T-helper 2 cell treated with Interferon-gamma antibody and Interleukin-4, amounts not matched to agents 100 ng/mL and 5 ng/mL, for 36 hours (primary cell): ENCODE measurements around the gene ST3GAL3. TPM values are rescaled to one million over a fixed set of nuclear protein-coding genes. Genes with fewer than 3 reads are reported as not detected.
"Not testable (repeated sequence)": the region's sequence is repeated elsewhere in the genome, so short reads cannot be mapped to it uniquely, and the experiment has no call there.

Experiments
- intact Hi-C: fragments of 100-400 bp; cut with micrococcal nuclease; formaldehyde crosslinking; loops from one replicate; pipeline ENCODE4 v1.15.1; 2023
- total RNA-seq: library from RNA; stranded (reverse); gene quantifications from 2 replicates; pipeline ENCODE4 v1.2.3, GENCODE V29; 2022

Gene ST3GAL3
- total RNA-seq, 1 donor from 2014 or later, result 23.4 TPM

GRCh38 chr1:43818691-43819090 lies 111.4 kb downstream of the ST3GAL3 start:
- intact Hi-C loops, result no loop called here

- intact Hi-C loops, result no loop called here
These were observed 112.0 kb downstream of the ST3GAL3 start for GRCh38 chr1:43819357-43819756.

DNA sequence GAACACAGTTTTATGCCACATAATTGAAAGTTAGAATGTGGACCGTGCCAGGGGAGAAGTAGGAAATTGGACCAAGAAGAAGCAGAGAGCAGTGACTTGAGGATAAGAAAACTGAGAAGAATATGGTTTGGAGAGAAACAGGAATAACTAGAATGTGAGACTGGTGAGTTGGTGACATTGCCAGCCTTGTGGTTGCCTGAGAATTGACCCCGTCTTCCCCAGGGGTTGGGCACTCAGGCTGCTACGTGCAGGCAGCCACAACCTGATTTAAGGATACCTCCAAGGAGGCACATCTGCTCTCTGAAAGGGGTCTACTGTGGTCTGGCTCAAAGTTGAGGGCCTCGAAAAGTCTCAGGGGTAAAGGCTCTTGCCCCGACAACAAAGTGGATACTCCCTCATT lies 114.1 kb downstream of the ST3GAL3 start:
- intact Hi-C loops, result no loop called here

- intact Hi-C loops, result no loop called here
These were observed 114.8 kb downstream of the ST3GAL3 start for GRCh38 chr1:43822040-43822690.

GRCh38 chr1:43824795-43825194 lies 117.5 kb downstream of the ST3GAL3 start:
- intact Hi-C loops, result no loop called here

- intact Hi-C loops, result no loop called here
These were observed 121.2 kb downstream of the ST3GAL3 start for GRCh38 chr1:43828574-43828973.

- intact Hi-C loops, result no loop called here
These were observed 123.5 kb downstream of the ST3GAL3 start for GRCh38 chr1:43830802-43831201.

GRCh38 chr1:43831851-43832250 lies 124.5 kb downstream of the ST3GAL3 start:
- intact Hi-C loops, result no loop called here

DNA sequence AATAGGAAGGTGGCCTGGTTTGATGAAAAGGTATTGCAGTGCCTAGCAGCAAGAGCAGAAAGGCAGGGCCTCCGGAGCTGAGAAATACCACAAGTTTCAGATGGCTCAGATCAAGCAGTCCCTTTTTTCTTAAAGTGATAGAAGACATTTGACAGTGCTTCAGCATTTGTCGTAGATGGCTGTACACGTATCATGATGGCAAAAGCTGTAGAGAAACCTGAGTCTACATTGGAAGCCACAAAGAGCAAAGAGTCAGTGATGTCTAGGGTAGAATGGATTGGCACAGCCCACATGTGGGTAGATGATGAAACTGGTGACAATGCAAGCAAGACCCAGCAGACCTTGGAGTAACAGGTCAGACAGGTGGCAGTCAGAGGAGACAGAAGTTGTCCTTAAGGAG lies 124.9 kb downstream of the ST3GAL3 start:
- intact Hi-C loops, result no loop called here

- intact Hi-C loops, result no loop called here
These were observed 125.7 kb downstream of the ST3GAL3 start for GRCh38 chr1:43832998-43833397.

DNA sequence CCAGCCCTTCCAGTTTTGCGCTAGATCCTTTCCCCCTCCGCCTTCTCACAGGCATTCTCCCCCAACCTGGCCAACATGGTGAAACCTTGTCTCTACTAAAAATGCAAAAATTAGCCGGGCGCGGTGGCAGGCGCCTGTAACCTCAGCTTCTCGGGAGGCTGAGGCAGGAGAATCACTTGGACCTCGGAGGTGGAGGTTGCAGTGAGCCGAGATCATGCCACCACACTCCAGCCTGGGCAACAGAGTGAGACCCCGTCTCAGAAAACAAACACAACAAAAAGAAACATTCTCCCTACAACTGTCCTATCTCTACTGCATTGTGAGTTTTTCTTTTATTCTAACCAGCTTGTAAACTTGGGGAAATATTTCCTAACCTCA lies 126.6 kb downstream of the ST3GAL3 start:
- intact Hi-C loops, result not testable (repeated sequence)

DNA sequence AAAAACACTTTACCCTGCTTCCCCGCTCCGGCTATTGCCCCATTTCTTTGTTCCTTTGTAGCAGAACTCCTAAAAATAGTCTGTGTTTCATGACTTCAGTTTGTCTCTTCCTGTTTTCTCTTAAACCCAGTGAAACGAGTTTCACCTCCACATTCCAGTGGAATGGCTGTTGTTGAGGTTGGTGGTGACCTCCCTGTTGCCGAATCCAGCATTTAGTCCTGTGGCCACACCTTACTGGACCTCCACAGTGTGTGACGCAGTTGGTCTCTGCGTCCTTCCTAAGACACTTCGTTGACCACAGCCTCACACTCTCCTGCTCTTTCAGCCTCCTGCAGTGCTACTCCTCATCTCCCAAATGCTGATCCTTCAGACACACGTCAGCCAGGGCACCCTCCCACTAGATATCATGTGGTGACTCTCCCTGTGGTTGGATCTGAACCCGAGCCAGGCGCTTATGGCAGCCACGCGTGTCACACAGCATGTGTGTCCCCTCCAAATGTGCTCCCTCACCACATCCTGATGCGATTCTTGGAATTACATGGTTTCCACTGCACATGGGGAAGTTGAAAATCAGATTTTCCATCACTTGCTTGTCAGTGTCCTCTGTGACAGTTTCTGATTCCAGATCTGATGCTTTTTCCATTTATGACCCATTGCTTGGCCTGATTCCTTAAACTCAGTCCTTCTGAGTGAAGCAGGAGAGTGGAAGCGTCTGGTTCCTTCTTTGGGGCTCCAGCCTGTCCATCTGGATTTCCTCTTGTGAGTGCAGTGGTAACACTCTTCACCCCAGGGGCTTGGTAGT lies 127.1 kb downstream of the ST3GAL3 start:
- intact Hi-C loops, result no loop called here

- intact Hi-C loops, result no loop called here
These were observed 128.0 kb downstream of the ST3GAL3 start for GRCh38 chr1:43835082-43836021.

DNA sequence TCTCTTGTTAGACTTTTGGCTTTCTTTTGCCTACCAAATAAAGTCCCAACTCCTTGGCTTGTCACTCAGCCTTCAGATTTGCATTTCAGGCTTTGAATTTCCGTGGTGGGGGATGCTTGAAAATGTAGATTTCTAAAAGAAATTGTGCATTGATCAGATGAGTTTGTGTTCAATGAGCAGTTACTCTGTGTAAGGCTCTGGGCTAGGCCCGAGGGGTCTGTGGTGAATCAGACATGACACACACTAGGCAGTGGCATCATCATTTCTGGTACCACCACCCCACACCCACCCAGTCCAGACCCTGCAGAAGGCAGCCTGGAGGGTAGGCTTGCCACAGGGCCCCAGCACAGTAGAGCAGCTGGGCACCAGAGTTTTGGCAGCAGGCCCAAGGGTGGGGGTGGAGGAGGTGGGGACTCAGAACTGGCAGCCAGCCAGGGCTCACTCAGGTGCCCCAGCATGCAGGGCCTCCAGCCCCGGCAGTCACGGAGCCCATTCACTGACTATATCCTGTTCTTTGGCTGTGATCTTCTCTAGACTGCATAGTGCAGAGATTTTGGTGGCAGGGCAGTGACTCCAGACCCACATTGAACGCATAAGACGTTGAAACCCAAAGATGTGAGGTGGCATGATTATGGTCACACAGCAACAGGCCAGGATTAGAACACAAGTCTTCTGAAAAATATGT lies 129.1 kb downstream of the ST3GAL3 start:
- intact Hi-C loops, result no loop called here

GRCh38 chr1:43839056-43839455 lies 131.7 kb downstream of the ST3GAL3 start:
- intact Hi-C loops, result no loop called here

DNA sequence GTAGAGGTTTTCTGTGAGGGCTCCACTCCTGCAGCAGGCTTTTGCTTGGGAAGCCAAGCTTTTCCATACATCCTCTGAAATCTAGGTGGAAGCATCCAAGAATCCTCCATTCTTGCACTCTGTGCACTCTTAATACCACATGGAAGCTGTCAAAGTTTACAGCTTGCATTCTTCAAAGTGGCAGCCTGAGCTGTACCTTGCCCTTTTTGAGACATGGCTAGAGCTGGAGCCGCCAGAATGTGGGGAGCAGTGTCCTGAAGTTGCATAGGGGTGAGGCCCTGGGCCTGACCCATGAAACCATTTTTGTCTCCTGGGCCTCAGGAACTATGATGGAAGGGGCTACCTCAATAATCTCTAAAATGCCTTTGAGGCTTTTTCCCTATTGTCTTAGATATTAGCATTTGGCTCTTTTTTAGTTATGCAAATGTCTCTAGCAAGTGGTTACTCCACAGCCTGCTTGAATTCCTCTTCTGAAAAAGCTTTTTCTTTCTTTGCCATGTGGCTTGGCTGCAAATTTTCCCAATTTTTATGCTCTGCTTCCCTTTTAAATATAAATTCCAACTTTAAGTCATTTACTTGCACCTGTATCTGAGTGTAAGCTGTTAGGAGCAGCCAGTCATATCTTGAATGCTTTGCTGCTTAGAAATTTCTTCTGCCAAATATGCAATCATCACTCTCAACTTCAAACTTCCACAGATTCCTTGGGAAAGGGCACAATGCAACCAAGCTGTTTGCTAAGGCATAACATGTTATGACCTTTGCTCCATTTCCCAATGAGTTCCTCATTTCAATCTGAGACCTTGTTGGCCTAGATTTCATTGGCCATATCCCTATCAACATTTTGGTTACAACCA lies 134.2 kb downstream of the ST3GAL3 start:
- intact Hi-C loops, result no loop called here

GRCh38 chr1:43842175-43842498 lies 134.8 kb downstream of the ST3GAL3 start:
- intact Hi-C loops, result no loop called here

GRCh38 chr1:43843684-43844083 lies 136.3 kb downstream of the ST3GAL3 start:
- intact Hi-C loops, result no loop called here

DNA sequence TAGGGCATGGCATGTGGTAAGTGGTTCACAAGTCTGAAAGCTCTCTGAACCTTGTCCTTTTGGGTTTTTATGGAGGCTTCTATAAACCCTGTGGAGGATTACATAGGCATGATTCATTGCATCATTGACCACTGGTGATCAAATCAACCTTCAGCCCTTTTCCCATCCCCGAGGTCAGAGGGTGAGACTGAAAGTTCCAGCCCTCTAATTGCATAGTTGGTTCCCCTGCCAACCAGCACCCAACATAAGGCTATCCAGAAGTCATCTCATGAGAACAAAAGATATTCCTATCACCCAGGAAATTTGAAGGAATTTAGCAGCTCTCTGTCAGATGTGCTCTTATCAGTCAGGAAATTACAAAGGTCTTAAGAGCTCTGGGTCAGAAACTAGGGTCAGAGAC lies 136.8 kb downstream of the ST3GAL3 start:
- intact Hi-C loops, result no loop called here

- intact Hi-C loops, result no loop called here
These were observed 140.0 kb downstream of the ST3GAL3 start for GRCh38 chr1:43847290-43847689.

- intact Hi-C loops, result no loop called here
These were observed 140.5 kb downstream of the ST3GAL3 start for GRCh38 chr1:43847882-43848281.
